ENCODE data around the gene ALAS2. TPM values are rescaled to one million over a fixed set of nuclear protein-coding genes. Genes with fewer than 3 reads are reported as not detected.

Gene ALAS2
- polyA plus RNA-seq, 1 donor: 15.6 TPM

DNA sequence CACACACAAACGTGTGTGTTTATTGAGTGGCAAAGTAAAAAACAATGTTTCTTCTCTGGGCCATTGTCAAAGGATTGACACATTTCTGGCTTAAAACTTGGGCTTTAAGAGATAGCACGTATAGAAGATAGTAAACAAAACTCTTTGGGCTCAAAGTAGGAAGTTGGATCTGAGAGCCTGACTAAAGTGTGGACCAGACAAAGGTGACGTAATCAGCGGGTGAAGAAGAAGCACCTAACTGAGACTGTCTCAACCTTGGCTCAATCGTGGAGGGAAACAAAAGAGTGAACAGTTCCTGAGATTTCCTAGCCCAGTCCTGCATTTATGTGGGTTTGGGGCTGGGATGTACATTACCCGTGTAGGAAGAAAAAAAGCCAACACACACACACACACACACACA is 50.4 kb downstream of the ALAS2 start:
- H3K27ac ChIP-seq (ENCODE audit: low read length): no peak overlapping the region
- DNase-seq: no peak
- no CpG with 5 or more reads among the region's 6 CpGs for WGBS (ENCODE audit: insufficient coverage, low lambda C conversion rate)
- no peaks in the 10 kb centered on the region for H3K27me3 ChIP-seq (ENCODE audit: control insufficient read depth, insufficient read depth, low read length)
- no peaks in the 10 kb centered on the region for H3K9me3 ChIP-seq (ENCODE audit: control insufficient read depth, low read depth, low read length)
- no peaks in the 10 kb centered on the region for H3K36me3 ChIP-seq (ENCODE audit: control insufficient read depth, insufficient read depth, low read length)
- no peak overlapping the region for H3K4me3 ChIP-seq (ENCODE audit: low read length)
- no peaks in the 10 kb centered on the region for H3K4me1 ChIP-seq (ENCODE audit: control insufficient read depth, insufficient read depth, low read length)

DNA sequence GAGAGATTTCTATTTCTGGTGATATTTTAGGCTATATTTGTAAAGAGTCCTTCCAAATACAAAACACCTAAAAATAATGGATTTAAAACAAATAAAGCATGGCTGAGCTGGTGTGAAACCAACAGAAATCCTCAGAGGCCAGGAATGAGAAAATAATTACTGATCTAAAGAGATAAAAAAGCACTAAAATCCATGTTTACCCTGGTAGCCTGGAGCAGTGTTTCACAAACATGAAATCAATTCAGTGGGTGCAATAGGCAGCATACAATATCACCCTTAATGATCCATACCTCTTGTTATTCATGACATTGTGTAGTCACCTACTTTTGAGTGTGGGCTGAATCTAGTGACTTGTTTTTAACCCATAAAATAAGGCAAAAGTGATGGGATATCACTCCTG is 51.3 kb downstream of the ALAS2 start:
- Histone ChIP-seq H3K9me3 (ENCODE audit: control insufficient read depth, low read depth, low read length) (no peaks in the 10 kb centered on the region), H3K4me3 (ENCODE audit: low read length) (no peak overlapping the region), H3K27me3 (ENCODE audit: control insufficient read depth, insufficient read depth, low read length) (no peaks in the 10 kb centered on the region), H3K36me3 (ENCODE audit: control insufficient read depth, insufficient read depth, low read length) (no peaks in the 10 kb centered on the region), H3K27ac (ENCODE audit: low read length) (no peak overlapping the region), H3K4me1 (ENCODE audit: control insufficient read depth, insufficient read depth, low read length) (no peaks in the 10 kb centered on the region)
- DNase-seq: no peak

DNA sequence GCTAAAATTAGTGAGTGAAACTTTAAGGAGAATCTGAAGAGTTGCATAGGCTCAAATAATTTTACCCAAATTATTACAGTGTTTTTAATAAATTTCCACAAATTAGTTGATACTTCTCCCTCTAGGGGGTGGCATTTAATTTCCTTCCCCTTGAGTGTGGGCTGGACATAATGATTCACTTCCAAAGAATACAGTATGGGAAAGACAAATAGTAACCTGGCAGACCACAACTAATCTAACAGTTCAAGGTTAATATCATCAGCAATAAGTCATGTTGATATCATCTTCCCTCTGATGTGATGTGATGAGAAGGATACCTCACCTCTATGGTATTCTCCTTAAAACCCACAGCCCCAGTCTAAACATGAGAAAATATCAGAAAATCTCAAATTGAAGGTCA is 52.3 kb downstream of the ALAS2 start:
- Histone ChIP-seq H3K4me1 (ENCODE audit: control insufficient read depth, insufficient read depth, low read length) (no peaks in the 10 kb centered on the region), H3K9me3 (ENCODE audit: control insufficient read depth, low read depth, low read length) (no peaks in the 10 kb centered on the region), H3K4me3 (ENCODE audit: low read length) (no peak overlapping the region), H3K27ac (ENCODE audit: low read length) (no peak overlapping the region), H3K27me3 (ENCODE audit: control insufficient read depth, insufficient read depth, low read length) (no peaks in the 10 kb centered on the region), H3K36me3 (ENCODE audit: control insufficient read depth, insufficient read depth, low read length) (no peaks in the 10 kb centered on the region)
- no peak for DNase-seq

DNA sequence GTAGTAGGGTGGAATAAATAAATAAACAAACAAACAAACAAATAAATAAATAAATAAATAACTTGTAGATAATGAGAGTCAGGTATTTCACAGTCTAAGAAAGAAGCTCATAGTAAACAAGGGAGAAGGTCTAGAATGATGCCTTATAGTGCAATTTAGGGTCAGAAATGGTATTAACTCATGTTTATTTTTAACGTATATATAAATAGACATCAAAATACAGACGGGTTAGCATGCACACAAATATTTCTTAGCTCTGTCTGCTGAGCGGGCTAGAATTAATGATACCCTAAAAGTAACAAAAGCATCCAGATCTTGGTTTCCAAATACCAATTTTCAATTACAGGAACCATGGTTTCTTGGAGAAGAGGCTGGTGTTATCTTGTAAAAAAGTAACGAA is 53.4 kb downstream of the ALAS2 start:
- Histone ChIP-seq H3K36me3 (ENCODE audit: control insufficient read depth, insufficient read depth, low read length) (no peaks in the 10 kb centered on the region), H3K4me1 (ENCODE audit: control insufficient read depth, insufficient read depth, low read length) (no peaks in the 10 kb centered on the region), H3K4me3 (ENCODE audit: low read length) (no peak overlapping the region), H3K9me3 (ENCODE audit: control insufficient read depth, low read depth, low read length) (no peaks in the 10 kb centered on the region), H3K27ac (ENCODE audit: low read length) (no peak overlapping the region), H3K27me3 (ENCODE audit: control insufficient read depth, insufficient read depth, low read length) (no peaks in the 10 kb centered on the region)
- no peak for DNase-seq
- no CpG with 5 or more reads among the region's 4 CpGs for WGBS (ENCODE audit: insufficient coverage, low lambda C conversion rate)

DNA sequence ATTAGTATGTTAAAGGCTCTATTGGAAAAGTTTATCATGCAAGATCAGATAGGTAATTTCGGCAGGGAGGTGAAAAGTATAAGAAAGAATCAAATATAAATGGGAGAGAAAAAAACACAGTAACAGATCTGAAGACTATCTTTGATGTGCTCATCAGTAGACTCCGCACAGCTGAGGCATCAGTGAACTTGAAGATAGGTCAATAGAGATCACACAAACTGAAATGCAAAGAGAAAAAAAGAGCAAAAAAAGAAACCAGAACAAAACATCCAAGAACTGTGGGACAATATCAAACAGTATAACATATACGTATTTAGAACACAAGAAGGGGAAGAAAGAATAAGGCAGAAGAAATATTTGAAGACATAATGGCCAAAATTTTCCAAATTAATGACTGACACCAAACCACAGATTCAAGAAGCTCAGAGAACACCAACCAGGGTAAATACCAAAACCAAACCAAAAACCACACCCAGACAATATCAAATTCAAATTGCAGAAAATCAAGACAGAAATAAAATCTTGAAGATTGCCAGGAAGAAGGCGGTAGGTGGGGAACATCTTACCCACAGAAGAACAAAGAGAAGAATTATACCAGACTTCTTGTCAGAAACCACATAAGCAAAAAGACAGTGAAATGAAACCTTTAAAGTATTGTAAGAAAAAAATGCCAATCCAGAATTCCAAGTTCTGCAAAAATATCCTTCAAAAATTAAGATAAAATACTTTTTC is 65.8 kb downstream of the ALAS2 start:
- H3K9me3 ChIP-seq (ENCODE audit: control insufficient read depth, low read depth, low read length): no peaks in the 10 kb centered on the region
- no peak for DNase-seq
- H3K36me3 ChIP-seq (ENCODE audit: control insufficient read depth, insufficient read depth, low read length): no peaks in the 10 kb centered on the region
- 100% methylated on average over 1 of the region's 4 CpGs for WGBS (ENCODE audit: insufficient coverage, low lambda C conversion rate)
- H3K27me3 ChIP-seq (ENCODE audit: control insufficient read depth, insufficient read depth, low read length): no peaks in the 10 kb centered on the region
- no peak overlapping the region for H3K27ac ChIP-seq (ENCODE audit: low read length)
- H3K4me3 ChIP-seq (ENCODE audit: low read length): no peak overlapping the region
- no peaks in the 10 kb centered on the region for H3K4me1 ChIP-seq (ENCODE audit: control insufficient read depth, insufficient read depth, low read length)

DNA sequence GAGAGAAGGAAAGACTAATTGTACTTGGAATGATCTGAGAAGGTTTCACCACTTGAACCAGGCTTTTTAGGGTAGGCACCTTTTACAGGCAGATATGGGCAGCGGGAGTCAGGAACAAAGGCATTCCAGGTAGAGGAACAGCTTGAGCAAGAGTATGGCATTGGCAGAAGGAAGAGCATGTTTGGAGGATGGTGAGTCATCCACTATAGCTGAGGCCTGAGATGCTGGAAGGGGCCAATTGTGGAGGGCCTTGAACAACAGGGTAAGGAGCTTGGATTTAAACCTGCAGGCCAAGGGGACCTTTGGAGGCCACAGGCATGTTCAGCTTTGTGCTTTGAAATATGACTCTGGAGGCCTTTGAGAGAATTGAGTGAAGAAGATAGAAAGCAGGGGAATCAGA is 69.0 kb downstream of the ALAS2 start:
- Histone ChIP-seq H3K36me3 (ENCODE audit: control insufficient read depth, insufficient read depth, low read length) (no peaks in the 10 kb centered on the region), H3K4me1 (ENCODE audit: control insufficient read depth, insufficient read depth, low read length) (no peaks in the 10 kb centered on the region), H3K9me3 (ENCODE audit: control insufficient read depth, low read depth, low read length) (no peaks in the 10 kb centered on the region), H3K27me3 (ENCODE audit: control insufficient read depth, insufficient read depth, low read length) (no peaks in the 10 kb centered on the region), H3K27ac (ENCODE audit: low read length) (no peak overlapping the region), H3K4me3 (ENCODE audit: low read length) (no peak overlapping the region)
- no peak for DNase-seq
- WGBS (ENCODE audit: insufficient coverage, low lambda C conversion rate): no CpG with 5 or more reads among the region's 1 CpG

Other genes starting within 250 kb of the ALAS2 start
- gene ITIH6, start 232.7 kb downstream of the ALAS2 start, polyA plus RNA-seq: 0.04 TPM
- 322 TPM for gene MAGED2, start 223.2 kb downstream of the ALAS2 start, polyA plus RNA-seq
- 33.0 TPM for gene TRO, start 110.2 kb downstream of the ALAS2 start, polyA plus RNA-seq
- 0.63 TPM for gene PFKFB1, start 36.8 kb downstream of the ALAS2 start, polyA plus RNA-seq
- gene APEX2, start 30.6 kb downstream of the ALAS2 start, polyA plus RNA-seq: 14.6 TPM
- 0.57 TPM for gene PAGE2B, start 44.1 kb upstream of the ALAS2 start, polyA plus RNA-seq
- 0.15 TPM for gene PAGE2, start 58.0 kb upstream of the ALAS2 start, polyA plus RNA-seq
- gene PAGE5, start 189.4 kb upstream of the ALAS2 start, polyA plus RNA-seq: not detected
- gene PAGE3, start 233.9 kb upstream of the ALAS2 start, polyA plus RNA-seq: not detected

Data from large intestine (tissue), 3 donors.